ENCODE data around the gene GZMM.

- TF ChIP-seq EZH2 (IDR thresholded peaks at IDR 0.05) (no peak), CTCF (IDR thresholded peaks at IDR 0.05) (no peak), EZH2phosphoT487 (IDR thresholded peaks at IDR 0.05) (peak; percentile 25)
Observed at GRCh38 chr19:496112-496665, 47.7 kb upstream of the GZMM start, which contains the start of gene MADCAM1.

Measured in neural progenitor cell (in vitro differentiated cells).